Measurements from ENCODE around the gene CYTH3.
A peak's percentile ranks its signal among the peaks of the same experiment; 100 is the strongest.

- TF ChIP-seq, protein P1, sequence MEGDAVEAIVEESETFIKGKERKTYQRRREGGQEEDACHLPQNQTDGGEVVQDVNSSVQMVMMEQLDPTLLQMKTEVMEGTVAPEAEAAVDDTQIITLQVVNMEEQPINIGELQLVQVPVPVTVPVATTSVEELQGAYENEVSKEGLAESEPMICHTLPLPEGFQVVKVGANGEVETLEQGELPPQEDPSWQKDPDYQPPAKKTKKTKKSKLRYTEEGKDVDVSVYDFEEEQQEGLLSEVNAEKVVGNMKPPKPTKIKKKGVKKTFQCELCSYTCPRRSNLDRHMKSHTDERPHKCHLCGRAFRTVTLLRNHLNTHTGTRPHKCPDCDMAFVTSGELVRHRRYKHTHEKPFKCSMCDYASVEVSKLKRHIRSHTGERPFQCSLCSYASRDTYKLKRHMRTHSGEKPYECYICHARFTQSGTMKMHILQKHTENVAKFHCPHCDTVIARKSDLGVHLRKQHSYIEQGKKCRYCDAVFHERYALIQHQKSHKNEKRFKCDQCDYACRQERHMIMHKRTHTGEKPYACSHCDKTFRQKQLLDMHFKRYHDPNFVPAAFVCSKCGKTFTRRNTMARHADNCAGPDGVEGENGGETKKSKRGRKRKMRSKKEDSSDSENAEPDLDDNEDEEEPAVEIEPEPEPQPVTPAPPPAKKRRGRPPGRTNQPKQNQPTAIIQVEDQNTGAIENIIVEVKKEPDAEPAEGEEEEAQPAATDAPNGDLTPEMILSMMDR (IDR thresholded peaks at IDR 0.05), result peak; percentile 23; the same call in 1 of the 2 replicates
- TF ChIP-seq ZFX (IDR thresholded peaks at IDR 0.05; ENCODE audit: borderline replicate concordance), result no peak
These were observed 16.3 kb downstream of the CYTH3 start for GRCh38 chr7:6256109-6256483.

Measured in 22Rv1 (cell line).